Psoas muscle (tissue), 8 donors: ENCODE results near the gene TRAK2. TPM values are rescaled to one million over a fixed set of nuclear protein-coding genes. Genes with fewer than 3 reads are reported as not detected.
A peak's percentile ranks its signal among the peaks of the same experiment; 100 is the strongest.

ENCODE experiments used
- ATAC-seq, 4 donors: fragments of 200-7000 bp; cut with Tn5 transposase; one replicate each; pipeline ENCODE4 v1.9.1; 2020; ENCODE audit warnings: moderate library complexity in 3 of 4, mild to moderate bottlenecking in 2 of 4
- DNase-seq, 2 donors: peaks; one replicate each; pipeline ENCODE4 v3.0.0-alpha.2; 2020
- H3K27ac ChIP-seq: fragments of 200-600 bp; one replicate; pipeline ENCODE4 v1.8.0; 2022
- H3K27me3 ChIP-seq, 3 donors: fragments of 200-600 bp in 1 of 3; one replicate each; pipeline versions ENCODE4 v1.6.1 to v1.8.0; 2013 to 2022; ENCODE audit warnings: low read length in 2 of 3, mild to moderate bottlenecking in 2 of 3, moderate library complexity in 1 of 3; ENCODE audit not compliant: insufficient read depth in 3 of 3
- H3K36me3 ChIP-seq, 2 donors: fragments of 200-600 bp in 1 of 2; one replicate each; pipeline versions ENCODE4 v1.6.1 to v1.8.0; 2013 to 2022; ENCODE audit warnings: low read depth in 1 of 2, mild to moderate bottlenecking in 1 of 2, moderate library complexity in 1 of 2; ENCODE audit not compliant: insufficient read depth in 1 of 2
- H3K4me1 ChIP-seq: fragments of 200-600 bp; one replicate; pipeline ENCODE4 v1.8.0; 2022
- H3K4me3 ChIP-seq: fragments of 200-600 bp; one replicate; pipeline ENCODE4 v1.8.0; 2022; ENCODE audit warnings: mild to moderate bottlenecking
- H3K9me3 ChIP-seq: fragments of 200-600 bp; one replicate; pipeline ENCODE4 v1.8.0; 2022
- CTCF ChIP-seq: fragments of 200-600 bp; IDR thresholded peaks from one replicate; pipeline ENCODE4 v1.8.0; 2022; ENCODE audit warnings: antibody characterized with exemption
- WGBS, 3 donors: extraction: QIAGEN DNeasy Blood & Tissue Kit; methylation state at CpG; one replicate each; pipeline versions ENCODE4 v1.1.6 to v1.1.7; 2013; 5-methylcytosine and 5-hydroxymethylcytosine counted together
- intact Hi-C, 2 donors: fragments of 100-400 bp; cut with DNase I; formaldehyde crosslinking; loops; one replicate each; pipeline versions ENCODE4 v1.11.0 to v1.14.2; 2022
- polyA plus RNA-seq, 3 donors: library from polyadenylated mRNA; stranded (reverse); fragments of 200-250 nt; gene quantifications; one replicate each; pipeline ENCODE4 v1.2.3, GENCODE V29; 2013
- total RNA-seq, 4 donors: library from RNA; stranded (reverse); fragmentation: NEBNext Ultra II Directional in 2 of 4; extraction: Animal tissue kit (Norgen Biotek cat#: 25700) in 2 of 4; gene quantifications; one replicate each; pipeline versions ENCODE4 v1.2.1 to v1.2.4, GENCODE V29; 2021 to 2023
- donor health status: healthy with polysubstance abuse.
- donor health status: DM: no; HTN: no; CAD: no; lungs with moderate emphysema.
- donor health status: Bipolar disorder and iron deficiency.
- donor health status: healthy.
- donor health status: DM: yes; HTN: yes; CAD: no.
- donor health status: DM: no; HTN: no; CAD: no.
- donor health status: DM: no; HTN: no; CAD: no.
- donor health status: DM: yes; HTN: yes; CAD: no.

The TRAK2 gene
- total and polyA plus RNA-seq, 7 donors: 9.8 to 53.0 (median 23.4) TPM

DNA sequence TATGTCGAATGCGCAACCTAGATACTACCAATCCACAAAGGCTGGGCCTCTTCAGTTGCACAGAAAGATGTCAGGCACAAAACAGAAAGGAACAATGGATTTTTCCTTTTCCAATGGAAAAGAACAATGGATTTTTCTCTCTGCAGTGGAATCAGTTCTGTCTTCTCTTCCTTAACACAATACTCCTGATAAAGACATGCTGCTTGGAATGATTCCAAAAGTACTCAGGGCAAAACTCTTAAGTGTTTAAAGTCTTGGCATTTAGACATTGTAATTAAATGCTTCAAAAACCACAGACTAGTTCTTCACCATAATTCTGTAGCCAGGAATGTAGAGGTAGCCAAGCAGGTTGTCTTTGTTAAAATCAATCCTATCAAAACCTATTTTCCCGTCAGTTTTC lies 47.4 kb downstream of the TRAK2 start:
- ATAC-seq (no peak), DNase-seq (no peak)
- 89 to 98% (median 90%) methylated on average over 3 of the region's 3 CpGs for WGBS, 3 donors
- Histone ChIP-seq H3K27me3 (no peaks in the 10 kb centered on the region), H3K36me3 (peaks cover 0 to 5% of the 10 kb centered on the region in 2 donors), H3K9me3 (no peaks in the 10 kb centered on the region), H3K27ac (peak overlapping the region; percentile 28), H3K4me1 (peaks cover 57% of the 10 kb centered on the region), H3K4me3 (no peak overlapping the region)
- intact Hi-C loops: no loop called here
- no peak for TF ChIP-seq CTCF

- Histone ChIP-seq H3K4me3 (no peak overlapping the region), H3K27ac (peak overlapping the region; percentile 28), H3K4me1 (peaks cover 57% of the 10 kb centered on the region), H3K36me3 (peaks cover 0 to 14% of the 10 kb centered on the region in 2 donors), H3K9me3 (no peaks in the 10 kb centered on the region), H3K27me3 (no peaks in the 10 kb centered on the region)
- 48 to 64% (median 52%) methylated on average over 6 of the region's 6 CpGs for WGBS, 3 donors
- no peak for ATAC-seq
- DNase-seq: no peak
- TF ChIP-seq CTCF: no peak
- intact Hi-C loops: no loop called here
These were observed 48.4 kb downstream of the TRAK2 start for GRCh38 chr2:201402651-201403562.

- TF ChIP-seq CTCF: no peak
- H3K4me1 ChIP-seq: peaks cover 49% of the 10 kb centered on the region
- H3K27ac ChIP-seq: peak overlapping the region; percentile 4
- WGBS, 3 donors: 37 to 47% (median 42%) methylated on average over 3 of the region's 3 CpGs
- no peaks in the 10 kb centered on the region for H3K27me3 ChIP-seq
- H3K4me3 ChIP-seq: peak overlapping the region; percentile 5
- intact Hi-C loops: no loop called here
- peak in 1 of 4 donors; percentile 45 for ATAC-seq
- no peak for DNase-seq
- peaks cover 0 to 25% of the 10 kb centered on the region in 2 donors for H3K36me3 ChIP-seq
- H3K9me3 ChIP-seq: no peaks in the 10 kb centered on the region
These were observed 49.4 kb downstream of the TRAK2 start for GRCh38 chr2:201401815-201402214.

GRCh38 chr2:201396595-201396994 lies 54.7 kb downstream of the TRAK2 start:
- peaks cover 2 to 77% of the 10 kb centered on the region in 2 donors for H3K36me3 ChIP-seq
- ATAC-seq (no peak), DNase-seq (no peak)
- H3K9me3 ChIP-seq: no peaks in the 10 kb centered on the region
- WGBS, 3 donors: 85 to 95% (median 86%) methylated on average over 8 of the region's 8 CpGs
- no peak overlapping the region for H3K27ac ChIP-seq
- H3K4me3 ChIP-seq: no peak overlapping the region
- peaks cover 5% of the 10 kb centered on the region for H3K4me1 ChIP-seq
- intact Hi-C loops: loop anchor here in 1 of 2 donors (10.0 kb wide), 1 partner anchor 238 kb away; no protein-coding TSS in a partner anchor
- no peaks in the 10 kb centered on the region for H3K27me3 ChIP-seq
- TF ChIP-seq CTCF: no peak
